ENCODE results near the gene GGNBP2. TPM values are rescaled to one million over a fixed set of nuclear protein-coding genes. Genes with fewer than 3 reads are reported as not detected.

The GGNBP2 gene
- total RNA-seq, 2 experiments from 2014 or later: 96.2 to 99.9 TPM

DNA sequence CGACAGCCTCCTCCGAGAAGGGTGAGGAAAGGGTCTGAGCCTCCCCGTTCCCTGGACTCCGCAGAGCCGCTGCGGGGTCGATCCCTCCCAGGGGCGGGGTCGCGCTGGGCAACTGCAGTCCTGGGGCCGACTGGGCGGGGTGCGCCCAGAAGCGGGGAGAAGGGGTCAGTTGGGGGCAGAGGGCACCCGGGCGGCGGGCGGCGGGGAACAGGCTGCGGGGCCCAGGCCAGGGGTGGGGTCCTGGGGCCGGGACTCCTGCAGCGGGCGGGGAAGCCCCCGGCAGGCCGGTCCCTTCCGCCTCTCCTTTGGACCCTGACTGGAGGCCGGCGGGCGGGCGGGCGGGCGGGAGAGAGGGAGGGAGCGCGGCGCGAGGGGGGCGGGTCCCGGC lies 352 bp downstream of the GGNBP2 start:
- H3K27ac Mint-ChIP-seq: peak overlapping the region; percentile 94
- peaks cover 24% of the 10 kb centered on the region for H3K36me3 Mint-ChIP-seq (ENCODE audit: low read depth)
- peak overlapping the region; percentile 86 for H3K4me3 Mint-ChIP-seq
- H3K9me3 Mint-ChIP-seq: no peaks in the 10 kb centered on the region
- H3K4me1 Mint-ChIP-seq (ENCODE audit: low read depth): peaks cover 38% of the 10 kb centered on the region
- CTCF ChIA-PET: interaction anchor here (2.1 kb wide), 1 partner anchor 9 kb away, joined by 13 read pairs; the partner anchor contains the start of genes MYO19 and PIGW
- no peak for DNase-seq
- H3K27me3 Mint-ChIP-seq (ENCODE audit: low read depth): no peaks in the 10 kb centered on the region
- intact Hi-C loops (cut with micrococcal nuclease): loop anchor here (2.0 to 10.0 kb wide), 5 partner anchors 58 to 1062 kb away; partner anchors contain the start of genes AATF, SYNRG and ZNHIT3

DNA sequence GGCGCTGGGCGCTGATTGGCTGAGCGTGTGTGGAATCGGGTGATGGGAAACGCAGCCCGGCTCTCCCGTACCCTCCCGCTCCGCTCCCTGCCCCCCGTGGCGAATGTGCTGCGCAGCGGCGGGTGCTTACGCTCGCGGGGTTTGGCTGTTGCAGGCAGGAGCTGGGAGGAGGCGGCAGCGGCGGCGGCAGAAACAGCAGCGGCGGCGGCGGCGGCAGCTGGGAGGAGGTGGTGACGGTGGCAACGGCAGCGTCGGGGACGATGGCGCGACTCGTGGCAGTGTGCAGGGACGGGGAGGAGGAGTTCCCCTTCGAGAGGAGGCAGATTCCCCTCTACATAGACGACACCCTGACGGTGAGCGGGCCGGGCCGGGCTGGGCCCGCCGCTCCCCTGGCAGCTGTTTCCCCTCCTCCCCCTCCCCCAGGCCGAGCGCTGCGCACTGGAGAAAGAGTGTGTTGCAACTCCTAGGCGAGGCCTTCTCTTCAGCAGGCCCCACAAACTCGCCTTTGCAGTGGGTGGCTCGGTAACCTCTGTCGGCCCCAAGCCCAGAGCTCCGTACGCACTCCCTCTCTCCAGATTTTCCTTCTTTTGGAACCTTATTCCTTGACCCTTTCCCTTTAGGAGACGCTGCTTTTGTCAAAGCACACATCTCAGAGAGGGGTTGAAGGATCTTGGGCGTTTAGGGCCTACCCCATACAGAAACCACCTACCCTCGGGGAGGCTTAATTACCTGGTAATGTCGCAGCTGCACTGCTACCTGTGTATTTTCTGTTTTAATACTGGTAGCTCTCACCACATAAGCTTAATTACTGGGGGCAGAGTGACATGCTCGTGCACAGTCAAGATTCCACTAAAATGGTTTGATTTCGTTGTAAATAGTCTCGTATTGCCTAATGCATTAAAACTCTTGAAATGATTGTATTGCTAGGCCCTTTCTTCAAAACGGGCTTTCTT lies 1.0 kb downstream of the GGNBP2 start:
- Mint-ChIP-seq H3K4me1 (ENCODE audit: low read depth) (peaks cover 44% of the 10 kb centered on the region), H3K27me3 (ENCODE audit: low read depth) (no peaks in the 10 kb centered on the region), H3K9me3 (no peaks in the 10 kb centered on the region), H3K27ac (peak overlapping the region; percentile 94), H3K36me3 (ENCODE audit: low read depth) (peaks cover 24% of the 10 kb centered on the region), H3K4me3 (peak overlapping the region; percentile 86)
- peak; percentile 98 for DNase-seq
- CTCF ChIA-PET: interaction anchor here (0.7 to 2.1 kb wide), 4 partner anchors 10 to 179 kb away, joined by 4 to 13 read pairs (median 5); partner anchors contain the start of genes MYO19 and PIGW
- intact Hi-C loops (cut with micrococcal nuclease): loop anchor here (2.0 to 10.0 kb wide), 5 partner anchors 57 to 1062 kb away; partner anchors contain the start of genes AATF, SYNRG and ZNHIT3

DNA sequence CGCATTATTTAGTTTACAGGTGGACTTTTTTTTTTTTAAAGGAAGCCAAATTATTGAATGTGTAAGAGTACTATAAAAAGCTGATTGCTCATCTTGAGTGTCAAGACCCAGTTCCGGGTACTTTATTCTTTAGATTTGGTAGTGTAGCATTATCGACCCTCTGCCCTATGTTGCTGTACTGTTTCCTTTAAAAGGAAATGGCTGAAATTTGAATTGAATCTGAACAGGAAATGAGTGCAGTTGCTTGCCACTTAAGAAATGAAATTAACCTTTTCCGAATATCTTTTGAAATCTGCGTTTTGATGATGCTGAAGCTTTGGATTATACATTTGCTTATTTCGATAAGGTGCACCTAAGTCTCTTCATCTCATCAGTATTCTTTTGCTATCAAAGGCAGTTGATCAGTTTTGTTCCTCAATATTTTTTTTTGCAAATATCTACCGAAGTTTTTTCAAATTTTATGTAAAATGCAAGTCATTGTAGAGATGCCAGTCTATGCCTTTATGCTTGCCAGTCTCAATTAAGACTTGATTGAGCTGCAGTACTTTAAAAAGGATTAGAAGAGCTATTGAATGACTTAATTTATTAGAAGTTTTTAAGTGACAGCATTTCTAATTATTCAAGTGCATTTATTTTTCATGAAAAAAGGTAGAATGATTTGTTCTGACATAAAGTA lies 1.8 kb downstream of the GGNBP2 start:
- H3K27me3 Mint-ChIP-seq (ENCODE audit: low read depth): no peaks in the 10 kb centered on the region
- H3K4me1 Mint-ChIP-seq (ENCODE audit: low read depth): peaks cover 49% of the 10 kb centered on the region

DNA sequence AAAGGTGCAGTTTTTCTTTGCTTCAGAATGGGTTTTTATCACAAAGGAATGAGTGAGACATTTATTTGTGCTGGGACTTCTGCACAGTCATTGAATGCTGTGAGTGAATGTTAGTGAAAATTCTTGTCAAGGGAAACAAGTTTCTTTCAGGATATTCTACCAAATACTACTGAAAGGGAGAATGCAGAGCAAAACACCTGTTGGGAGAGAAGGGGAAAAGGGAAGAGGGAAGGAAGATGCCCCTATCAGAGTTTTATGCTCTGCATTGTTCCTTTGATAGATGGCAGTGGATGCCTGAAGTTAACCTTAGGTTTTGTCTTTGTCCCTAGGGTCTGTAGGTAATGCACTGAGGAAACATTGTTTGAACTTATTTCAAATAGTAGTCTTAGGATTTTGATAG lies 3.1 kb downstream of the GGNBP2 start:
- CTCF ChIA-PET: no interaction called here

More for the DNA sequence above, 1.8 kb downstream of the GGNBP2 start:
- H3K9me3 Mint-ChIP-seq: no peaks in the 10 kb centered on the region
- no peak for DNase-seq
- H3K36me3 Mint-ChIP-seq (ENCODE audit: low read depth): peaks cover 27% of the 10 kb centered on the region
- peak overlapping the region; percentile 94 for H3K27ac Mint-ChIP-seq
- CTCF ChIA-PET: interaction anchor here (0.6 to 2.1 kb wide), 5 partner anchors 11 to 178 kb away, joined by 3 to 13 read pairs (median 4); partner anchors contain the start of genes MYO19 and PIGW
- intact Hi-C loops (cut with micrococcal nuclease): loop anchor here (5.0 to 10.0 kb wide), 3 partner anchors 176 to 1061 kb away; partner anchors contain the start of genes AATF and SYNRG
- peak overlapping the region; percentile 86 for H3K4me3 Mint-ChIP-seq

DNA sequence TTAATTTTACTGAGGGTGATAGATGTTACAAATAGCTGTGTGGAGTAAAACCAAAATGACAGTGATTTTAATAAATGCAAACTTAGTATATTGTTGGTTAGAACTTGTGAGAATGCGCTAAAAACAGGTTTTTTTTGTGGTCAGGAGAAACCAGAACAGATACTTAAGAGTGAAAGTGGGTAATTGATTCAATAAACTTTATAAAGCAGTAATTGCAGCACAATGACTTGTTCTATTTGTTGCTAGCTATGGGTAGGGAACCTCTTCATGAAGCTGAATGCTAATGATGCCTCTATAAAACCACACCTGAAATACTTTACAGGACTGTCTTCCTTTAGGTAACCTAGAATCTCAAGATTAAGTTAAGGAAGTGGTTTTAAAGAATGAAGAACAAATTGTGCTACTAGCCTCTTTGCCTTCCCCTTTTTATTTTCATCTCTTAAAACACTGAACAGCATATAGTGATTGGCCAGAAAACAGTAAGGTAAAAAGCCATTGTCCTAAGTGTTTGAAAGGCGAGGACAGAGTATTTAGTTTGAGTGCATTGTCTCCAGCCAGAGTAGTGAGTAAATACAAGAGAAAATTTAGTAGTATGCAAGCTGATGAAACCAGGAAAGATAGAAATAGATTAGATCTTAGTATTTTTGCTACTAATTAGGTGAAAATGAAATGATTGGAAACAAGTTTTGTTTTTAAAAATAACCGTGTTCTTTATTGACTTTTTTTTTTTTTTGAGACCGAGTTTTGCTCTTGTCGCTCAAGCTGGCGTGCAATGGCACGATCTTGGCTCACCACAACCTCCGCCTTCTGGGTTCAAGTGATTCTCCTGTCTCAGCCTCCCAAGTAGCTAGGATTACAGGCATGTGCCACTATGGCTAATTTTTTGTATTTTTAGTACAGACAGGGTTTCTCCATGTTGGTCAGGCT lies 6.0 kb downstream of the GGNBP2 start:
- no peaks in the 10 kb centered on the region for H3K27me3 Mint-ChIP-seq (ENCODE audit: low read depth)
- peak overlapping the region; percentile 76 for H3K27ac Mint-ChIP-seq
- H3K4me3 Mint-ChIP-seq: peak overlapping the region; percentile 27
- H3K4me1 Mint-ChIP-seq (ENCODE audit: low read depth): peaks cover 64% of the 10 kb centered on the region
- intact Hi-C loops (cut with micrococcal nuclease): loop anchor here (5.0 kb wide), 1 partner anchor 882 kb away; no protein-coding TSS in a partner anchor
- H3K36me3 Mint-ChIP-seq (ENCODE audit: low read depth): peaks cover 36% of the 10 kb centered on the region
- DNase-seq: no peak
- CTCF ChIA-PET: interaction anchor here (0.6 to 1.2 kb wide), 2 partner anchors 16 to 847 kb away, joined by 3 to 4 read pairs; partner anchors contain the start of genes MYO19 and PIGW
- no peaks in the 10 kb centered on the region for H3K9me3 Mint-ChIP-seq

More for the DNA sequence above, 3.1 kb downstream of the GGNBP2 start:
- Mint-ChIP-seq H3K9me3 (no peaks in the 10 kb centered on the region), H3K27me3 (ENCODE audit: low read depth) (no peaks in the 10 kb centered on the region), H3K36me3 (ENCODE audit: low read depth) (peaks cover 27% of the 10 kb centered on the region), H3K27ac (peak overlapping the region; percentile 94), H3K4me3 (peak overlapping the region; percentile 57), H3K4me1 (ENCODE audit: low read depth) (peaks cover 57% of the 10 kb centered on the region)
- DNase-seq: no peak
- intact Hi-C loops (cut with micrococcal nuclease): loop anchor here (5.0 to 10.0 kb wide), 3 partner anchors 175 to 1060 kb away; partner anchors contain the start of genes AATF and SYNRG

DNA sequence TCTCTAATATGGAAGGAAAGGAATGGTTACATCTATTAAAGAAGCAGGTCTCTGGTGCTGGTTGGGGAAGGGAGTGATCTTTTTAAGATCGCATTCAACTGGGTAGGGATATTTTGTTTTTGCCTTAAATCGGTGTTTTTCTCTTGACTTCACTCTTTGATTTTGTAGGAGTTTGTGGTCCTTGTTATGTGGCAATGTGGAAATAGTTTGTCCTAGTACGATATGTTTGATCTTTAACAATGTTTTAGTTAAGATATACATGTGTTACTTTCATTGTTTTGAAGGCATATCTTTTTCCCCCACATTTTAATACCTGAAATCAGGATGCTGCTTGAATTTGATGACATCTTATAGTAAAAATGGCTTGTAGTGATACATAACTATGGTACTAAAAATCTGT lies 8.7 kb downstream of the GGNBP2 start:
- DNase-seq: no peak
- H3K36me3 Mint-ChIP-seq (ENCODE audit: low read depth): peaks cover 35% of the 10 kb centered on the region
- peak overlapping the region; percentile 48 for H3K27ac Mint-ChIP-seq
- intact Hi-C loops (cut with micrococcal nuclease): loop anchor here (5.0 kb wide), 1 partner anchor 879 kb away; no protein-coding TSS in a partner anchor
- no peaks in the 10 kb centered on the region for H3K27me3 Mint-ChIP-seq (ENCODE audit: low read depth)
- H3K9me3 Mint-ChIP-seq: no peaks in the 10 kb centered on the region
- H3K4me1 Mint-ChIP-seq (ENCODE audit: low read depth): peaks cover 55% of the 10 kb centered on the region
- peak overlapping the region; percentile 41 for H3K4me3 Mint-ChIP-seq
- CTCF ChIA-PET: no interaction called here

DNA sequence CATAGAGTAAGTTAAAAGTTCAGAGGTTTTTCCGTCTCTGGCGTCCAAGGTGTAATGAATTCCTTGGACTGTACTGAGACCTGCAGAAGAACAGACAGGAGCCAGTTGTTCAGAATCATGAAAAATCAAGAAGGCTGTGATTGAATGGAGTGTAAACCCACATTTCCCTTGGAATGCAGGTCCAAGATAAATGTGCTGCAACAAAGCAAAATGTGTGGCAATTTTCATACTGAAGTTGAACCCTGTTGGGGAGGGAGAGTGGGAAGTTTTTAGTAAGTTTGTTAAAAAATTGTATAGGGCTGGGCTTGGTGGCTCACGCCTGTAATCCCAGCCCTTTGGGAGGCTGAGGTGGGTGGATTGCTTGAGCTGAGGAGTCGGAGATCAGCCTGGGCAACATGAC lies 21.4 kb downstream of the GGNBP2 start:
- intact Hi-C loops (cut with micrococcal nuclease): no loop called here
- no peak overlapping the region for H3K27ac Mint-ChIP-seq
- H3K27me3 Mint-ChIP-seq (ENCODE audit: low read depth): no peaks in the 10 kb centered on the region
- CTCF ChIA-PET: interaction anchor here (0.6 kb wide), 2 partner anchors 30 to 873 kb away, joined by 3 read pairs; no protein-coding TSS in a partner anchor
- H3K9me3 Mint-ChIP-seq: no peaks in the 10 kb centered on the region
- DNase-seq: no peak
- H3K36me3 Mint-ChIP-seq (ENCODE audit: low read depth): peaks cover 37% of the 10 kb centered on the region
- H3K4me3 Mint-ChIP-seq: no peak overlapping the region
- H3K4me1 Mint-ChIP-seq (ENCODE audit: low read depth): peaks cover 25% of the 10 kb centered on the region

DNA sequence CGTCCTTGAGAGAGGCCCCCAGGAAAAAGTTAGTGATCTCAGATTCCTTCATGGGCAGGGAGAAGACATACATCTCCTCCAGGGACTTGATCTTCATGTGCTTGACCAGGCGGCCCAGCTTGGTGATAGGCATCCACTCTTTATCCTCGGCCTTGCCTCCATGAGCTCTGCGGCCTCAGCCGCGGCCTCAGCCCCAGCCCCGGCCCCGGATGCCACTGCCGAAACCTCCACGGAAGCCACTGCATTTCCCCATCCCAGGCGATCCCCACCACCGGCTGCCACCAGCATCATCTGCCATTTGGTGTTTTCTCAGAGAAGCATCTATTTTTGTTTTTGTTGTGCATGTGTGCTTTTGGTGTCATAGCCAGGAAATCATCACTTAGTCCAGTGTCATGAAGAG lies 30.3 kb downstream of the GGNBP2 start:
- no peak overlapping the region for H3K4me3 Mint-ChIP-seq
- no peak overlapping the region for H3K27ac Mint-ChIP-seq
- CTCF ChIA-PET: no interaction called here

DNA sequence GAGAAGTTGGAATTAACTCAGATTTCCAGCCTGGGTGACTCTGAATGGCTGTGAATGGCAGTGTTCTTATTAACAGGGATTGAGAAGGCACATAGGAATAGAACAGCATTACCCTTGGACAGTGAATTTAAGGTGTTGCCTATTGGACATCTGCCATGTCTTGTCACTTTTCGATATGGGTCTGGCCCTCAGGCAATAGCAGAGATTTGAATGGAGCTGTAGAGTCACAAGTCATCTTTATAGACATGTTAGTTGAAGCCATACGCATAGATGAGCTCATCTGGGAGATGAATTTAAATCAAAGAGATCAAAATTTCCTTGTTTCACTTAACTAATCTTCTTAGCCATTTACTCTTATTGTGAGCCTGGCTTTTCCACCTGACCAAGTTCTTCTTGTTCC lies 32.1 kb downstream of the GGNBP2 start:
- Mint-ChIP-seq H3K4me3 (no peak overlapping the region), H3K36me3 (ENCODE audit: low read depth) (peaks cover 30% of the 10 kb centered on the region), H3K9me3 (no peaks in the 10 kb centered on the region), H3K27me3 (ENCODE audit: low read depth) (no peaks in the 10 kb centered on the region), H3K4me1 (ENCODE audit: low read depth) (peaks cover 11% of the 10 kb centered on the region), H3K27ac (no peak overlapping the region)
- intact Hi-C loops (cut with micrococcal nuclease): no loop called here
- CTCF ChIA-PET: interaction anchor here (1.0 kb wide), 2 partner anchors 13 to 19 kb away, joined by 3 read pairs; no protein-coding TSS in a partner anchor
- DNase-seq: no peak

More for the DNA sequence above, 30.3 kb downstream of the GGNBP2 start:
- no peak for DNase-seq
- intact Hi-C loops (cut with micrococcal nuclease): no loop called here
- Mint-ChIP-seq H3K36me3 (ENCODE audit: low read depth) (peaks cover 25% of the 10 kb centered on the region), H3K27me3 (ENCODE audit: low read depth) (no peaks in the 10 kb centered on the region), H3K9me3 (no peaks in the 10 kb centered on the region), H3K4me1 (ENCODE audit: low read depth) (peaks cover 11% of the 10 kb centered on the region)

DNA sequence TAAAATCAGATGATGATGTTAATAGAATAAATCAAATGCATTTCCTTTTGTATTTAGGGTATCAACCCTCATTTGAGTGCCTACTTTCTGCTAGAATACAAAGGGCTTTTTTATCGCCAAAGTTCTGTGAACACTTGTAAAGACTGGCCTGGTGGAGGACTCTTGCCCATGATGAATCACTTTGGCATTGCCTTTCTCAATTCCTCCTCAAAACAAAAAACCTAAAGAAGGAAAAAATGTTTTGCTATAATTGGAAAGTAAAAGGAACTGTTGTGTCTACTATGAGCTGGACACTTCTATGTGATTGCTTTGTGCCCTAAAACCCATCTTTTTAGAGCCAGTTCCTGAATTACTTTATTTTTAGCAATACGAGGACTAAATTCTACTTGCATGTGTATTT lies 34.0 kb downstream of the GGNBP2 start:
- H3K4me1 Mint-ChIP-seq (ENCODE audit: low read depth): peaks cover 5% of the 10 kb centered on the region
- no peak overlapping the region for H3K27ac Mint-ChIP-seq
- no peaks in the 10 kb centered on the region for H3K27me3 Mint-ChIP-seq (ENCODE audit: low read depth)
- H3K9me3 Mint-ChIP-seq: no peaks in the 10 kb centered on the region
- intact Hi-C loops (cut with micrococcal nuclease): no loop called here
- peaks cover 27% of the 10 kb centered on the region for H3K36me3 Mint-ChIP-seq (ENCODE audit: low read depth)
- H3K4me3 Mint-ChIP-seq: no peak overlapping the region
- CTCF ChIA-PET: no interaction called here
- no peak for DNase-seq

DNA sequence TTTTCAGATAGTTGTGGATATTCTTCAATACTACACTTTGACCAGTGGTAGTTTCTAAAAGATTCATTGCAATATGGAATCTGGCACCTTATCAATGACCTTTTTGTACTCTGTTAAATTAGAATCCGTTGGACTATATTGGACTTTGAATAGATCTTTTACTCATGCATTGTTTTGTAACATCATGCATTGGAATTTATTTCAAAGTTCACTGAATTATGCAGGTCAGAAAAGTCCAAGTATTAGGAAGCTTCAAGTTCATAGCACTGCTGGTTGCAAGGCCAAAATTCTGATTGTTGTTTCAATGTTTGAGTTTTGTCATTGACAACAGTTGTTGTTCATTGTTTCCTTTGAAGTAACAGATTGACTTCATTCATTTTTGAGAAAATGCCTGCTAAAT lies 39.1 kb downstream of the GGNBP2 start:
- H3K4me1 Mint-ChIP-seq (ENCODE audit: low read depth): no peaks in the 10 kb centered on the region
- no peaks in the 10 kb centered on the region for H3K27me3 Mint-ChIP-seq (ENCODE audit: low read depth)
- no peaks in the 10 kb centered on the region for H3K9me3 Mint-ChIP-seq
- CTCF ChIA-PET: interaction anchor here (1.2 kb wide), 1 partner anchor 10 kb away, joined by 4 read pairs; no protein-coding TSS in a partner anchor
- peaks cover 30% of the 10 kb centered on the region for H3K36me3 Mint-ChIP-seq (ENCODE audit: low read depth)
- H3K27ac Mint-ChIP-seq: no peak overlapping the region
- no peak for DNase-seq
- intact Hi-C loops (cut with micrococcal nuclease): no loop called here
- H3K4me3 Mint-ChIP-seq: no peak overlapping the region

Measured in activated naive CD4-positive, alpha-beta T cell treated with anti-CD3 and anti-CD28 coated beads for 36 hours (primary cell).